Stimulated activated memory B cell treated with anti-CD40 and anti-IgM and Interleukin-4, amounts not matched to agents 10 μg/mL and 1 μg/mL and 100 μg/mL, for 72 hours (primary cell): ENCODE data around the gene MRPS18B.
"Not testable (repeated sequence)": the region's sequence is repeated elsewhere in the genome, so short reads cannot be mapped to it uniquely, and the experiment has no call there.

Experiments used
- ATAC-seq: fragments of 150-1000 bp; cut with Tn5 transposase; 2 replicates; pipeline ENCODE4 v1.10.0; 2021
- H3K27ac Mint-ChIP-seq: one replicate; pipeline ENCODE4 v1.8.0; 2022; ENCODE audit warnings: mild to moderate bottlenecking, mixed read lengths
- H3K27me3 Mint-ChIP-seq: one replicate; pipeline ENCODE4 v1.8.0; 2022; ENCODE audit warnings: mixed read lengths
- H3K36me3 Mint-ChIP-seq: one replicate; pipeline ENCODE4 v1.8.0; 2022; ENCODE audit warnings: mixed read lengths
- H3K4me1 Mint-ChIP-seq: one replicate; pipeline ENCODE4 v1.8.0; 2022; ENCODE audit warnings: mixed read lengths
- H3K4me3 Mint-ChIP-seq: one replicate; pipeline ENCODE4 v1.8.0; 2022; ENCODE audit warnings: mild to moderate bottlenecking, moderate library complexity, mixed read lengths
- H3K9me3 Mint-ChIP-seq: one replicate; pipeline ENCODE4 v1.8.0; 2022; ENCODE audit warnings: mixed read lengths

MRPS18B gene

GRCh38 chr6:30646450-30647241 lies 29.0 kb downstream of the MRPS18B start, which contains the start of gene C6orf136:
TSS of gene C6orf136 (plus strand) at chr6:30647133. CDS start at chr6:30647232, 99 bp downstream.
- Mint-ChIP-seq H3K4me1 (peaks cover 38% of the 10 kb centered on the region), H3K9me3 (no peaks in the 10 kb centered on the region), H3K4me3 (peak within 1 kb of the TSS; percentile 91), H3K36me3 (peaks cover 37% of the 10 kb centered on the region), H3K27ac (peak within 1 kb of the TSS; percentile 90), H3K27me3 (no peaks in the 10 kb centered on the region)
- peak; percentile 86 for ATAC-seq

- no peaks in the 10 kb centered on the region for H3K27me3 Mint-ChIP-seq
- H3K9me3 Mint-ChIP-seq: no peaks in the 10 kb centered on the region
- H3K36me3 Mint-ChIP-seq: peaks cover 40% of the 10 kb centered on the region
- peak; percentile 88 for ATAC-seq
- peak overlapping the region; percentile 91 for H3K4me3 Mint-ChIP-seq
- H3K4me1 Mint-ChIP-seq: peaks cover 38% of the 10 kb centered on the region
- peak overlapping the region; percentile 90 for H3K27ac Mint-ChIP-seq
Measured at GRCh38 chr6:30647242-30648116, 29.8 kb downstream of the MRPS18B start.

DNA sequence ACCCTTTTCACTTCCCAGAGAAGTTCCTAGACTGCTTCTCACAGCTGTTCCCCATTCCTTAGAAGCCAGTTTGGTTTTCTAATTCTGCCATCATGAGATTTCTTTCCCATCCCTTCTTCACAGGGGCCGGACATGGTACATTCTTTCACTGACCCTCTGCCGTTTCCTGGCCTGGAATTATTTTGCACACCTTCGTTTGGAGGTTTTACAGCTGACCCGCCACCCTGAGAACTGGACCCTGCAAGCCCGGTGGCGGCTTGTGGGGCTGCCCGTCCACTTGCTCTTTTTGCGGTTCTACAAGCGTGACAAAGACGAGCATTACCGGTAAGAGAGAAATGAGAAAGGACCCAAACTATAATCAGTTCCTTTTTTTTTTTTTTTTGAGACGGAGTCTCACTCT lies 33.5 kb downstream of the MRPS18B start:
- H3K4me1 Mint-ChIP-seq: peaks cover 19% of the 10 kb centered on the region
- peak overlapping the region; percentile 90 for H3K27ac Mint-ChIP-seq
- peak overlapping the region; percentile 50 for H3K4me3 Mint-ChIP-seq
- peaks cover 39% of the 10 kb centered on the region for H3K36me3 Mint-ChIP-seq
- no peaks in the 10 kb centered on the region for H3K27me3 Mint-ChIP-seq
- H3K9me3 Mint-ChIP-seq: no peaks in the 10 kb centered on the region
- ATAC-seq: peak; percentile 34

DNA sequence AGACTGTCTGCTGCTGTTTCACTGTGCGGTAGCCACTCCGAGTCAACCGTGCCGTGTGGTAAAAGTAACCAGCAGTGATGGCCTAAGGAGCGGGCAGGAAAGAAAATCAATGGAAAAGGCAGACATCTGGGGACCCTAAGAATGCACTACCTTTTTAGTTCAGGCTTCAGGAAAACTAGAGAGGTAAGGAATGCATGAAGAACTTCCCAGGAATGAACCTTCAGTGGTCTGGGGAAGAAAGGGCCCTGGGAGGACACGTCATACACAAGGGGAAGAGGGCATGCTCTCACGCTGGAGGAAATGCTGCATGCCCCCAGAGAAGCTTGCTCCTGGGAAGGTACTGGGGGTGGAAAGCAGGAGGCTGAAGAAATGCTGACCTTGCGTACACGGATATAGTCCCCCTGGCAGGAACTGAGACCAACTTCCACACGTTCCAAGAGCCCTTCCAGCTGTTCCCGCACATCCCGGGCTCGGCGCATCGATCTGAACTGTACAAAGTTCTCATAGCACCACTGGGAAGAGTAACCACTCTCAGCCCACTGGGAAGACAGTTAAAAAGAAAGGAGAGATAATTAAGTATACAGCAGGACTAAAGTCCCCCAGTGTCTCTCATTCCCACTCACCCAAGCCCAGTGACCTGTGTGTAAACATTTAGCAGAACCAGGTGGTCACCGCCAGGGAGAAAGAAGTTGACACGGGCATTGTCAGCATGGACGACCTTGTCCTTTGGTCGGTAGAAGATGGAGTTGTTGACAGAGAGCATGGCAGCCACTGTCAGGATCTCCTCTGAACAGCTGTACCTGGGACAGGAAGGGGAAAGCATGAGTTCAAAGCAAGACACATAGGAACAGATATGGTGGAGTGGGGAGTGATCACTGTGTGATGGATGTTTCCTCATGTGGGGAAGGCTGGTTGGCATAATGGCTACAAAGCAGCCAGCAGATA lies 37.4 kb downstream of the MRPS18B start:
- H3K4me3 Mint-ChIP-seq: no peak overlapping the region
- peaks cover 8% of the 10 kb centered on the region for H3K4me1 Mint-ChIP-seq
- H3K27ac Mint-ChIP-seq: no peak overlapping the region
- no peak for ATAC-seq
- H3K36me3 Mint-ChIP-seq: peaks cover 74% of the 10 kb centered on the region
- no peaks in the 10 kb centered on the region for H3K9me3 Mint-ChIP-seq
- no peaks in the 10 kb centered on the region for H3K27me3 Mint-ChIP-seq

GRCh38 chr6:30655743-30656094 lies 38.1 kb downstream of the MRPS18B start:
- no peak overlapping the region for H3K27ac Mint-ChIP-seq
- H3K27me3 Mint-ChIP-seq: no peaks in the 10 kb centered on the region
- no peak overlapping the region for H3K4me3 Mint-ChIP-seq
- ATAC-seq: no peak
- H3K36me3 Mint-ChIP-seq: peaks cover 79% of the 10 kb centered on the region
- H3K9me3 Mint-ChIP-seq: no peaks in the 10 kb centered on the region
- H3K4me1 Mint-ChIP-seq: peaks cover 8% of the 10 kb centered on the region

DNA sequence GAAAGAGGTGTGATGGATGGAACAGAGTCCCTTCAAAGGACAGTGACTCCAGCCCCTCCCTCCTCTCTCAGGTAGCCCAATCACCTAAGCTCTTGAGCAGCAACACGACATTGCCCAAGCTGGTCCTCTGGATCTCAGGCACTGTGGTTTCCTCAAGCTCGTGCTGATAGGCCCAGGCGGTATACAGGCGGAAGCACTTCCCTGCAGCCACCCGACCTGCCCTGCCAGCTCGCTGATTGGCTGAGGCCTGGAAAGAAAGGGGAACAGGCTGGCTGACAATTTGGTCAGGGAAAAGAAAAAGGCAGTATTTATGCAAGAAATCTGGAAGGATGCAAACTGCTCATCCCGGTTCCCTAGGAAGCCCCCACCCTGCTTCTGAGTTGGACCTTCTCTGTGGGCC lies 38.9 kb downstream of the MRPS18B start:
- Mint-ChIP-seq H3K27me3 (no peaks in the 10 kb centered on the region), H3K4me3 (no peak overlapping the region), H3K4me1 (no peaks in the 10 kb centered on the region), H3K36me3 (peaks cover 76% of the 10 kb centered on the region), H3K27ac (no peak overlapping the region), H3K9me3 (no peaks in the 10 kb centered on the region)
- no peak for ATAC-seq

- Mint-ChIP-seq H3K4me1 (no peaks in the 10 kb centered on the region), H3K4me3 (no peak overlapping the region), H3K27me3 (no peaks in the 10 kb centered on the region), H3K27ac (no peak overlapping the region), H3K36me3 (peaks cover 78% of the 10 kb centered on the region), H3K9me3 (no peaks in the 10 kb centered on the region)
- no peak for ATAC-seq
Measured at GRCh38 chr6:30657454-30657853, 39.8 kb downstream of the MRPS18B start.

GRCh38 chr6:30657922-30658321 lies 40.3 kb downstream of the MRPS18B start:
- peaks cover 78% of the 10 kb centered on the region for H3K36me3 Mint-ChIP-seq
- ATAC-seq, H3K9me3 Mint-ChIP-seq, H3K27ac Mint-ChIP-seq, H3K4me1 Mint-ChIP-seq, H3K4me3 Mint-ChIP-seq, H3K27me3 Mint-ChIP-seq: not testable (repeated sequence)

DNA sequence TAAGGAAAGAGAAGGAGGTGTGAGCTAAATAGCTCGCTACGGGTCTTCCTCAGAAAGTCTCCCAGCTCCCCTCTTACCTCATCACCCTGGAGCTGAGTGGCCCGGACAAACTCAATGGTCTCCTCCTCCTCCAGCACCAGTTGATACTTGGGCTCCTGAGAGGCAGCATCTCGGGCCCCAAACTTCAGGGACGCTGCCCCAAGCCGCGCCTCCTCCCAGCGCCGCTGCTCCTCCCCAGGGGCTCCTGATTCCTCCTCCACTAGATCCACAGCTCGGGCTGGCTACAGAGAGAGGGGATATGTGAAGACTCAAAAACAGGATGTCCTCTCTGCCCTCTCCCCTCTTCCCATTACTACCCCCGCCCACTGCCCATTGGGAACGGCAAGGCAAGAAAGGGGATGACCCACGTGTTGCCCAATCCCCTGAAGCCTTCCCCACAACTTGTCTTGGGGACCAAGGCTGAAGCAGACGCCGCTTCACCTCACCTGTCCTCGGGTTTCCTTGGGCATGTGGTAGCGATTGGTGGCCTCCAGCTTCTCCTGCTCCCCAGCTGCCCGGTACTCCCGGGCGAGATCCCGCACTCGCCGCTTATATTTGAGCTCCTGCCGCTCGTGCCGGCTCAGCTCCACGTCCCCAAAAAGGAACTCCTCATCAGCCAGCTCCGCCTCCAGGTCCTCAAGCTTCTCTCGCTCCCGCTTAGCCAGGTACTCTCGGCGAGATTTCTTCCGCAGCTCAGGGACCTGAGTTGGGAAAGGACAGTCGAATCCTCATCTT lies 47.5 kb downstream of the MRPS18B start:
- Mint-ChIP-seq H3K4me1 (peaks cover 8% of the 10 kb centered on the region), H3K36me3 (peaks cover 62% of the 10 kb centered on the region), H3K4me3 (no peak overlapping the region), H3K27ac (no peak overlapping the region), H3K9me3 (no peaks in the 10 kb centered on the region), H3K27me3 (no peaks in the 10 kb centered on the region)
- no peak for ATAC-seq

DNA sequence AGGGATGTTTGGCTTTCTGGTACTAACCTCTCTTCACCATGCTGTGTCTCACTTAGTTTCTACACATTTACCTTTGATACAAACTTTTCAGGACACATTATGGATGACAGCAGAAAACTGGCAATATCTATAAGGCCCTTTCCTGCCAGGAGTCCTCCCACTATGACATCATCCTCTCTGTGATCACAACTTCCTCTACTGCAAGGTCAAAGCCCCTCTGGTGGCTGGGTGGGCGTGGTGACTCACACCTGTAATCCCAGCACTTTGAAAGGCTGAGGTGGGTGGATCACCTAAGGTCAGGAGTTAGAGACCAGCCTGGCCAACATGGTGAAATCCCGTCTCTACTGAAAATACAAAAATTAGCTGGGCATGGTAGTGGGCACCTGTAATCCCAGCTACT lies 48.7 kb downstream of the MRPS18B start:
- not testable (repeated sequence) for ATAC-seq, H3K27me3 Mint-ChIP-seq, H3K9me3 Mint-ChIP-seq, H3K27ac Mint-ChIP-seq, H3K4me3 Mint-ChIP-seq
- peaks cover 67% of the 10 kb centered on the region for H3K36me3 Mint-ChIP-seq
- peaks cover 19% of the 10 kb centered on the region for H3K4me1 Mint-ChIP-seq

DNA sequence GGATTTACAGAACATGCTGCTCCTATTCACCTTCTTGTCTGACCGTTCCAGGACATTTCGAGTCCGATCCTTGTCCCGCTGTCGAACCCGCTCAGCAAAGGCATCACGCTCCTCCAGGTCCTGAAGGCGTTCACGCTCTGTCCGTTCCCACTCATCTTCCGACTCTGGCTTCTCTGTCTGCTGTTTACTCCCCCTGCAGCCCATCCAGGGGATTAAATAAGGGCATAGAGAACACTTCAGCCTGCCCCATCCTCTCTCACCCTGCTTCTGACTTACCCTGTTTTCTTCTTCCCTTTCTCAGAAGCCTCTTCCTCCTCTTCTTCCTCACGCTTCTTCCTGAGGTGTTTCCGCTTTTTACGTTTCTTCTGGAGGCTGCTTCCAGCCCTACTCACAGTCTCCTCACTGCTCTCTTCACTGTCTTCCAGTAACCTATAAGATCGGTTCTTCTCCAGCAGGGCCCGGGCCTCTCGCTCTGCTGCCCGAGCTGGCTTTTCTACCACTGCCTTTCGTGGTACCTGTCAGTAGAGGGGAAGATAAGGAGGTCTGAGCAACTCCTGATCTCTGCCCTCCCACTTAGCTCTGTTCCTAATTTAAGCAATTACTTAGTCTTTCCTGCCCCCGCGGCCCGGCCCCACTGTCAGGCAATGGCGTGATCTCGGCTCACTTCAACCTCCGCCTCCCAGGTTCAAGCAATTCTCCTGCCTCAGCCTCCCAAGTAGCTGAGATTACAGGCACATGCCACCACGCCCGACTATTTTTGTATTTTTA lies 53.3 kb downstream of the MRPS18B start:
- Mint-ChIP-seq H3K4me1 (peaks cover 40% of the 10 kb centered on the region), H3K9me3 (no peaks in the 10 kb centered on the region), H3K36me3 (peaks cover 34% of the 10 kb centered on the region), H3K27me3 (no peaks in the 10 kb centered on the region), H3K4me3 (peak overlapping the region; percentile 89), H3K27ac (peak overlapping the region; percentile 81)
- ATAC-seq: no peak

GRCh38 chr6:30672445-30673253 lies 55.0 kb downstream of the MRPS18B start, which contains the start of gene DHX16:
TSS of gene DHX16 (minus strand) at chr6:30673006. CDS start at chr6:30672841, 165 bp downstream.
- Mint-ChIP-seq H3K4me3 (peak within 1 kb of the TSS; percentile 89), H3K27me3 (no peaks in the 10 kb centered on the region), H3K36me3 (peaks cover 32% of the 10 kb centered on the region), H3K27ac (peak within 1 kb of the TSS; percentile 81), H3K9me3 (no peaks in the 10 kb centered on the region), H3K4me1 (peaks cover 44% of the 10 kb centered on the region)
- ATAC-seq: peak; percentile 90
